Measurements from ENCODE around the gene ZNF687. TPM values are rescaled to one million over a fixed set of nuclear protein-coding genes. Genes with fewer than 3 reads are reported as not detected.
"Not testable (repeated sequence)": the region's sequence is repeated elsewhere in the genome, so short reads cannot be mapped to it uniquely, and the experiment has no call there.

Gene ZNF687
- total RNA-seq, 1 donor from 2014 or later, result 23.7 TPM

DNA sequence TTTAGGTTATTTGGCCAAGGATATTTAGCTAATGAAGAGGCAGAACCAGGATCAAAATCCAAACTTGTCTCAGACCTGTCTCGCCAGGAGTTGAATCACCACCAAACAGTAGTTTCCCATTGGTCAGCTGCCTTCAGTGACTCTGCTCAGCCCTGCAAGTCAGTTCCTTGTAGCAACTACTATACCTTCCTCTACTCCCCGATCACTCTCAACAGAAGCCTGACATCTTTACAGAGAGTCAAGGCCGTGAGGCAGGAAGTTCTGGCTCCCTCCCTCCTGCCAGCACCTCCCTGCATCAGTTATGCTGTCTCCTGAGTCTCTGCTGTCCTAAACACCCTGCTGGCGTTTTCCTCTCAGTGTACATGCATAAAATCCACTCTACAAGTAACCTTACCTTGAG lies 14.3 kb upstream of the ZNF687 start:
- ATAC-seq (no peak), DNase-seq (no peak)

DNA sequence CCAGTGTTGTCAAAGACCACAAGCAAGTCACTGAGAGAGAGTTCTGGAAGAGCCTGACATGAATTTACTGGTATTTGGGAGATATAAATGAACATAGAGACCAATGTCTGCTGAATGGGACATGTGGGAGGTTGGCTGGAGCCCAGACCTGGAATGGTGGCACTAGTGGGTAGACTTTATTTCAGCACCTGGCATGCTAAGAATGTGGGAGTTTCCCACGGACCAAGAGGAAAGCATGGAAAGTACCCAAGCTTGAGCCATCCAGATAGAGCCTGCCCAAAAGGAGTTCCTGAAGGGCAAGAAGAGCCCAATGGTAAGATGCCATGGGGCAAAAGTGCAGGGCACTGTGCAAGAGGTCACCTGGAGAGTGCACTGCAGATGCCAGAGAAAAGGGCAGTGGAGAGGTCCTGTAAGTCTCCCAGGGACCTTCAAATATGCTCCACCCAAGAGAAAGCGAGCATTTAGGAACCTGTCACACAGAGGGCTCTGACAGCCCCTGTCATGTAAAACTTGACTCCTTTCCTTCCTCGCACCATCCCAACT lies 8.1 kb upstream of the ZNF687 start:
- intact Hi-C loops (cut with DNase I), result no loop called here
- Histone ChIP-seq H3K27ac (no peak overlapping the region), H3K9me3 (no peaks in the 10 kb centered on the region), H3K4me3 (no peak overlapping the region), H3K36me3 (peaks cover 14% of the 10 kb centered on the region), H3K27me3 (ENCODE audit: low read depth) (no peaks in the 10 kb centered on the region), H3K4me1 (no peaks in the 10 kb centered on the region)
- TF ChIP-seq, protein P1, sequence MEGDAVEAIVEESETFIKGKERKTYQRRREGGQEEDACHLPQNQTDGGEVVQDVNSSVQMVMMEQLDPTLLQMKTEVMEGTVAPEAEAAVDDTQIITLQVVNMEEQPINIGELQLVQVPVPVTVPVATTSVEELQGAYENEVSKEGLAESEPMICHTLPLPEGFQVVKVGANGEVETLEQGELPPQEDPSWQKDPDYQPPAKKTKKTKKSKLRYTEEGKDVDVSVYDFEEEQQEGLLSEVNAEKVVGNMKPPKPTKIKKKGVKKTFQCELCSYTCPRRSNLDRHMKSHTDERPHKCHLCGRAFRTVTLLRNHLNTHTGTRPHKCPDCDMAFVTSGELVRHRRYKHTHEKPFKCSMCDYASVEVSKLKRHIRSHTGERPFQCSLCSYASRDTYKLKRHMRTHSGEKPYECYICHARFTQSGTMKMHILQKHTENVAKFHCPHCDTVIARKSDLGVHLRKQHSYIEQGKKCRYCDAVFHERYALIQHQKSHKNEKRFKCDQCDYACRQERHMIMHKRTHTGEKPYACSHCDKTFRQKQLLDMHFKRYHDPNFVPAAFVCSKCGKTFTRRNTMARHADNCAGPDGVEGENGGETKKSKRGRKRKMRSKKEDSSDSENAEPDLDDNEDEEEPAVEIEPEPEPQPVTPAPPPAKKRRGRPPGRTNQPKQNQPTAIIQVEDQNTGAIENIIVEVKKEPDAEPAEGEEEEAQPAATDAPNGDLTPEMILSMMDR (IDR thresholded peaks at IDR 0.05), result no peak
- ATAC-seq (peak in 1 of 2 donors; percentile 16), DNase-seq (no peak)

More for the DNA sequence above, 14.3 kb upstream of the ZNF687 start:
- Histone ChIP-seq H3K27ac (no peak overlapping the region), H3K4me3 (no peak overlapping the region), H3K36me3 (peaks cover 77% of the 10 kb centered on the region), H3K27me3 (ENCODE audit: low read depth) (no peaks in the 10 kb centered on the region), H3K4me1 (no peaks in the 10 kb centered on the region), H3K9me3 (no peaks in the 10 kb centered on the region)
- TF ChIP-seq, protein P1 (IDR thresholded peaks at IDR 0.05), result no peak
- intact Hi-C loops (cut with DNase I), result no loop called here

DNA sequence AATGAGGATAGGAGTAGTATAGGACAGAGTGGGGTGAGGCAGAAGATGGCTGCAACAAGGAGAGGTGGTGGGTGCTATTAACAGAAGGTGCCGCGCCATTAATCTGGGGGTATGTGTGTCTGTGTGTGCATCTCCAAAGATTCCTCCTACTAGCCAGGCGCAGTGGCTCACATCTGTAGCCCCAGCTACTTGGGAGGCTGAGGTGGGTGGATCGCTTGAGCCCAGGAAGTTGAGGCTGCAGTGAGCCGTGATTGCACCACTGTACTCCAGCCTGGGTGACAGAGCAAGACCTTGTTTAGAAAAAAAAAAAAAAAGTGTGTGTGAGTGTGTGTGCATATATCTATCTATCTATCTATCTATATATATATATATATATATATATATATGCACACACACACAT lies 6.8 kb upstream of the ZNF687 start:
- peak; percentile 66 for DNase-seq
- H3K9me3 ChIP-seq; H3K27ac ChIP-seq; H3K27me3 ChIP-seq (ENCODE audit: low read depth); H3K4me3 ChIP-seq; ATAC-seq; intact Hi-C loops (cut with DNase I); H3K36me3 ChIP-seq; H3K4me1 ChIP-seq: not testable (repeated sequence)

DNA sequence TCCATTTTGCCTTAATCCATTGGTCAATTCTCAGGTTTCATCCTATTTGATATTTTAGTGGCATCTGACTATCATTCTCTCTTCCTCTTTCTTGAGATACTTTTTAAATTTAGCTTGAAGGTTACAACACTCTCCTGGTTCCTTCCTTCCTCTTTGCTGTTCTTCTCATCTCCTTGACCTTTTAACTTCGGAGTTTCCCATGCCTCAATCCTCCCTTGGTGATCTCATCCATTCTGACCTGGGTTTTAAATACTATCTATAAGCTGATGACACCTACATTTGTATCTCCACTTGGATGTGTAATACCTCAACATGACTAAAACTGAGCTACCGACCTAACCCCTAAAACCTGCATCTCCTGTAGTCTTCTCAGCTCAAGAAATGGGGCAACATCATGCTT lies 4.8 kb upstream of the ZNF687 start:
- Histone ChIP-seq H3K4me3 (no peak overlapping the region), H3K27me3 (ENCODE audit: low read depth) (no peaks in the 10 kb centered on the region), H3K4me1 (peaks cover 4% of the 10 kb centered on the region), H3K9me3 (no peaks in the 10 kb centered on the region), H3K27ac (peak overlapping the region; percentile 31), H3K36me3 (no peaks in the 10 kb centered on the region)
- TF ChIP-seq, protein P1 (IDR thresholded peaks at IDR 0.05), result no peak
- intact Hi-C loops (cut with DNase I), result no loop called here
- DNase-seq (no peak), ATAC-seq (no peak)

DNA sequence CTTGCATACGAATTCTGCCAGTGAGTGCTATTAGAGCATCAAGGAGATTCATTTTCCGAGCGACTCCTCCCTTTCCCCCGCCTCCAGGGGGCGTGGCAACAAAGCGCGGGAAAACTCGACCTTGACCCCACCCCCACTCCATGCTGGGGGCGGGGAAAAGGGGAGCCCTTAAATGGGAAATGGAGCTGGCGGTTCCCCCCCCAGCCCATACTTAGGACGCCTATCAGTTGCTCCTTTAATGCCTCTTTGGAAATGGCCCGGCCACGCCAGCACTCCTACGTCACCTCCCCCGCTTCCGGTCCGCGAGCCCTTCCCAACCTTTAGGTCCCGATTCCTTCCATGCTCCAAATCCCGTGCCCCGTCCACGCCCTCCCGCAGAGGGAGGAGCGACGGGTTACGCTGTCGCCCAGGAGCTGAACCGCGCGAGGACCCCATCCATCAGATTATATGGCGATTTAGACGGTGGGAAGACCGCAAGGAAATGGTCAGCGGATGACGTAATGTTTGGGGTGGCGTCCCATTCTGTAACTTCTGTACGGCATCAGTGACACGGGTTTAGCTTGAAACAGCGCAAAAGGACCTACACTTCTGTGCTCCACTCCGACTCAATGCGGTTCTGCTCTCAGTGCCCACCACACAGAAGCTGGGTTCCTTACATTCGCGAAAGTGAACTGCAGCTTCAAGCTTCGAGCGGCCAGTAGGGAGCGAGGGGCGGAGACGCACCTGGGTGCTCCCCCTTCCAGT lies 702 bp upstream of the ZNF687 start:
- intact Hi-C loops (cut with DNase I), result no loop called here
- H3K27me3 ChIP-seq (ENCODE audit: low read depth), result no peaks in the 10 kb centered on the region
- H3K27ac ChIP-seq, result peak overlapping the region; percentile 97
- TF ChIP-seq, protein P1 (IDR thresholded peaks at IDR 0.05), result peak; percentile 25
- H3K9me3 ChIP-seq, result no peaks in the 10 kb centered on the region
- peak overlapping the region; percentile 89 for H3K4me3 ChIP-seq
- H3K36me3 ChIP-seq, result peaks cover 14% of the 10 kb centered on the region
- DNase-seq (peak; percentile 97), ATAC-seq (peak; percentile 86 to 89)
- H3K4me1 ChIP-seq, result peaks cover 19% of the 10 kb centered on the region
